H1 (cell line): ENCODE data around the gene ZFYVE21. TPM values are rescaled to one million over a fixed set of nuclear protein-coding genes. Genes with fewer than 3 reads are reported as not detected.

Experiments
- CTCF ChIA-PET: fragments of 300-600 bp; sonication (Branson Sonifier 250); formaldehyde crosslinking; loops from one replicate; lab custom pipeline; 2021; ENCODE audit not compliant: partially characterized antibody; lab: Charles Lee
- POLR2A ChIA-PET: fragments of 300-600 bp; sonication (Branson Sonifier 250); formaldehyde crosslinking; loops from one replicate; lab custom pipeline; 2021; ENCODE audit warnings: inconsistent platforms; ENCODE audit not compliant: partially characterized antibody; lab: Charles Lee
- DNase-seq, 2 experiments: peaks; one replicate each; pipeline versions ENCODE4 v3.0.0 to v3.0.0-alpha.2; 2010 to 2022; ENCODE audit warnings: low spot score in 2 of 2, low read depth in 1 of 2, mixed read lengths in 1 of 2
- FAIRE-seq: peaks from 2 replicates; lab custom pipeline; 2011; peaks lifted over from hg19 to GRCh38; lab: Jason Lieb, UNC
- H2AFZ ChIP-seq: 2 replicates; pipeline ENCODE4 v1.8.1; 2012; ENCODE audit warnings: low read length, inconsistent platforms
- H2AK5ac ChIP-seq: 2 replicates; pipeline ENCODE4 v1.6.1; 2013; ENCODE audit warnings: low read depth, low read length
- H2BK120ac ChIP-seq: replicated peaks from 2 replicates; pipeline ENCODE3; 2013; ENCODE audit warnings: low read depth, low read length, inconsistent platforms
- H2BK12ac ChIP-seq: 2 replicates; pipeline ENCODE4 v1.6.1; 2013; ENCODE audit warnings: low read depth, low read length
- H2BK15ac ChIP-seq: 2 replicates; pipeline ENCODE4 v1.6.1; 2013; ENCODE audit warnings: low read length
- H2BK20ac ChIP-seq: 2 replicates; pipeline ENCODE4 v1.6.1; 2013; ENCODE audit warnings: low read length
- H2BK5ac ChIP-seq: 2 replicates; pipeline ENCODE4 v1.6.1; 2013; ENCODE audit warnings: low read depth, low read length
- H3K14ac ChIP-seq: 2 replicates; pipeline ENCODE4 v1.6.1; 2013; ENCODE audit warnings: inconsistent platforms; ENCODE audit not compliant: insufficient read length
- H3K18ac ChIP-seq: 2 replicates; pipeline ENCODE4 v1.6.1; 2013; ENCODE audit warnings: low read length; ENCODE audit errors: extremely low read depth
- H3K23ac ChIP-seq: 2 replicates; pipeline ENCODE4 v1.6.1; 2013; ENCODE audit warnings: inconsistent platforms; ENCODE audit not compliant: insufficient read length
- H3K23me2 ChIP-seq: 2 replicates; pipeline ENCODE4 v1.6.1; 2013; ENCODE audit warnings: low read depth, low read length
- H3K27ac ChIP-seq: 2 replicates; pipeline ENCODE4 v1.6.1; 2011; ENCODE audit warnings: low read depth, low read length, inconsistent platforms
- H3K27me3 ChIP-seq, 4 experiments: replicated peaks in 1 of 4; 1 replicate in 1 of 4; 2 replicates in 3 of 4; pipeline versions ENCODE4 v1.6.1 to v1.8.1; 2011 to 2013; ENCODE audit warnings: low read length in 3 of 4, mild to moderate bottlenecking in 3 of 4, inconsistent platforms in 2 of 4, mixed read lengths in 2 of 4, moderate library complexity in 1 of 4; ENCODE audit not compliant: control insufficient read depth in 3 of 4, insufficient read depth in 3 of 4; ENCODE audit errors: extremely low read depth in 1 of 4
- H3K36me3 ChIP-seq, 4 experiments: 2 replicates each; pipeline versions ENCODE4 v1.6.1 to v1.8.1; 2011 to 2013; ENCODE audit warnings: mild to moderate bottlenecking in 4 of 4, low read length in 3 of 4, moderate library complexity in 2 of 4, control low read depth in 1 of 4, inconsistent platforms in 1 of 4; ENCODE audit not compliant: insufficient read depth in 4 of 4, control insufficient read depth in 2 of 4
- H3K4ac ChIP-seq: replicated peaks from 2 replicates; pipeline ENCODE3; 2013; ENCODE audit warnings: low read length, low read depth, mixed read lengths, inconsistent platforms; ENCODE audit not compliant: insufficient read length
- H3K4me1 ChIP-seq, 4 experiments: replicated peaks in 1 of 4; 1 replicate in 1 of 4; 2 replicates in 3 of 4; pipeline versions ENCODE4 v1.6.1 to v1.8.1; 2011 to 2013; ENCODE audit warnings: low read length in 3 of 4, inconsistent platforms in 2 of 4, mixed read lengths in 1 of 4; ENCODE audit not compliant: insufficient read depth in 4 of 4, control insufficient read depth in 3 of 4
- H3K4me2 ChIP-seq, 2 experiments: 2 replicates each; pipeline versions ENCODE4 v1.6.1 to v1.8.1; 2011 to 2013; ENCODE audit warnings: low read depth in 2 of 2, low read length in 2 of 2, control low read depth in 1 of 2, inconsistent platforms in 1 of 2, mild to moderate bottlenecking in 1 of 2; ENCODE audit not compliant: insufficient read depth in 1 of 2
- H3K4me3 ChIP-seq, 4 experiments: fragments of 200-600, 300-600 bp in 1 of 4; sonication (generic), shearing (Covaris generic), sonication (Bioruptor Twin) in 1 of 4; 2 replicates each; pipeline versions ENCODE4 v1.5.1 to v1.8.1; 2011 to 2016; ENCODE audit warnings: low read length in 4 of 4, low read depth in 3 of 4, control low read depth in 2 of 4, inconsistent platforms in 2 of 4, mild to moderate bottlenecking in 2 of 4, mixed read lengths in 1 of 4, moderate library complexity in 1 of 4; ENCODE audit not compliant: insufficient read depth in 2 of 4; ENCODE audit errors: extremely low read depth in 1 of 4
- H3K56ac ChIP-seq: replicated peaks from 2 replicates; pipeline ENCODE3; 2013; ENCODE audit warnings: low read depth, mild to moderate bottlenecking, mixed read lengths, low read length, inconsistent platforms; ENCODE audit not compliant: insufficient read length
- H3K79me1 ChIP-seq: 2 replicates; pipeline ENCODE4 v1.6.1; 2013; ENCODE audit warnings: low read depth, low read length, control low read depth
- H3K79me2 ChIP-seq, 2 experiments: 2 replicates each; pipeline versions ENCODE4 v1.6.1 to v1.8.1; 2012 to 2013; ENCODE audit warnings: low read length in 2 of 2, mild to moderate bottlenecking in 2 of 2, inconsistent platforms in 1 of 2; ENCODE audit not compliant: insufficient read depth in 2 of 2, control insufficient read depth in 1 of 2
- H3K9ac ChIP-seq, 4 experiments: replicated peaks in 1 of 4; 1 replicate in 1 of 4; 2 replicates in 3 of 4; pipeline versions ENCODE4 v1.6.1 to v1.8.1; 2011 to 2013; ENCODE audit warnings: low read depth in 3 of 4, low read length in 3 of 4, control low read depth in 2 of 4, mild to moderate bottlenecking in 2 of 4, moderate library complexity in 2 of 4, inconsistent platforms in 1 of 4; ENCODE audit errors: extremely low read depth in 1 of 4
- H3K9me3 ChIP-seq, 2 experiments: 2 replicates each; pipeline versions ENCODE4 v1.6.1 to v1.8.1; 2012 to 2013; ENCODE audit warnings: mild to moderate bottlenecking in 2 of 2, moderate library complexity in 2 of 2, control low read depth in 1 of 2, inconsistent platforms in 1 of 2, low read depth in 1 of 2, low read length in 1 of 2, mixed read lengths in 1 of 2; ENCODE audit not compliant: insufficient read depth in 2 of 2
- H4K20me1 ChIP-seq, 2 experiments: replicated peaks in 1 of 2; 2 replicates each; pipeline versions ENCODE3 to v1.8.1; 2011 to 2013; ENCODE audit warnings: inconsistent platforms in 2 of 2, low read length in 2 of 2, mild to moderate bottlenecking in 1 of 2; ENCODE audit not compliant: insufficient read depth in 2 of 2, control insufficient read depth in 1 of 2
- H4K5ac ChIP-seq: 2 replicates; pipeline ENCODE4 v1.6.1; 2013; ENCODE audit warnings: low read length, low read depth, mixed read lengths, inconsistent platforms; ENCODE audit not compliant: insufficient read length
- H4K8ac ChIP-seq: 2 replicates; pipeline ENCODE4 v1.8.0; 2013; ENCODE audit warnings: mild to moderate bottlenecking, moderate library complexity, low read length, inconsistent platforms; ENCODE audit not compliant: insufficient read depth; ENCODE audit errors: extremely low read depth
- H4K91ac ChIP-seq: replicated peaks from 2 replicates; pipeline ENCODE3; 2013; ENCODE audit warnings: low read length, mixed read lengths, inconsistent platforms; ENCODE audit not compliant: insufficient read length
- EP300 ChIP-seq, 2 experiments: IDR thresholded peaks; 1 replicate in 1 of 2; 2 replicates in 1 of 2; pipeline ENCODE4 v1.6.1; 2011 to 2012; ENCODE audit warnings: low read depth in 2 of 2, low read length in 2 of 2, mild to moderate bottlenecking in 2 of 2, borderline replicate concordance in 1 of 2, inconsistent platforms in 1 of 2, moderate library complexity in 1 of 2
- POLR2A ChIP-seq, 2 experiments: IDR thresholded peaks; 1 replicate in 1 of 2; 2 replicates in 1 of 2; pipeline ENCODE4 v1.6.1; 2011; ENCODE audit warnings: low read depth in 2 of 2, low read length in 2 of 2, mild to moderate bottlenecking in 2 of 2; ENCODE audit errors: control extremely low read depth in 1 of 2
- POLR2AphosphoS5 ChIP-seq: IDR thresholded peaks from 2 replicates; pipeline ENCODE4 v1.6.1; 2011; ENCODE audit warnings: low read depth, low read length
- WGBS, 2 experiments: shearing (Covaris generic) in 1 of 2; methylation state at CpG; one replicate each; pipeline versions ENCODE4 v1.1.6 to v1.1.7; 2013 to 2015; ENCODE audit warnings: low lambda C conversion rate in 2 of 2, mixed read lengths in 2 of 2, inconsistent platforms in 1 of 2, low coverage in 1 of 2, missing lambda C conversion rate in 1 of 2; ENCODE audit not compliant: insufficient replicate concordance in 2 of 2, insufficient coverage in 1 of 2, insufficient read length in 1 of 2; ENCODE audit errors: extremely low coverage in 1 of 2, missing lambda C conversion rate in 1 of 2; 5-methylcytosine and 5-hydroxymethylcytosine counted together
- polyA plus RNA-seq, 7 experiments: library from polyadenylated mRNA; depleted of rRNA in 3 of 7; stranded (reverse) in 5 of 7; unstranded in 2 of 7; fragments of >200 nt in 5 of 7; fragments of 200-250 nt in 2 of 7; gene quantifications; 1 replicate in 5 of 7; 2 replicates in 1 of 7; 4 replicates in 1 of 7; pipeline versions ENCODE4 v1.2.1 to v1.2.3, GENCODE V29; 2011 to 2013; ENCODE audit warnings: missing spikeins in 2 of 7, mixed read lengths in 2 of 7
- total RNA-seq: library from RNA; stranded (reverse); fragmentation: NEBNext Ultra II Directional; extraction: Animal tissue kit (Norgen Biotek cat#: 25700); gene quantifications from 2 replicates; pipeline ENCODE4 v1.2.1, GENCODE V29; 2021

The ZFYVE21 gene
- total and polyA plus RNA-seq, 2 of the 8 experiments (the other 6 are each of a cell fraction or from before 2014, with no cell fraction given): 53.4 to 127 TPM

DNA sequence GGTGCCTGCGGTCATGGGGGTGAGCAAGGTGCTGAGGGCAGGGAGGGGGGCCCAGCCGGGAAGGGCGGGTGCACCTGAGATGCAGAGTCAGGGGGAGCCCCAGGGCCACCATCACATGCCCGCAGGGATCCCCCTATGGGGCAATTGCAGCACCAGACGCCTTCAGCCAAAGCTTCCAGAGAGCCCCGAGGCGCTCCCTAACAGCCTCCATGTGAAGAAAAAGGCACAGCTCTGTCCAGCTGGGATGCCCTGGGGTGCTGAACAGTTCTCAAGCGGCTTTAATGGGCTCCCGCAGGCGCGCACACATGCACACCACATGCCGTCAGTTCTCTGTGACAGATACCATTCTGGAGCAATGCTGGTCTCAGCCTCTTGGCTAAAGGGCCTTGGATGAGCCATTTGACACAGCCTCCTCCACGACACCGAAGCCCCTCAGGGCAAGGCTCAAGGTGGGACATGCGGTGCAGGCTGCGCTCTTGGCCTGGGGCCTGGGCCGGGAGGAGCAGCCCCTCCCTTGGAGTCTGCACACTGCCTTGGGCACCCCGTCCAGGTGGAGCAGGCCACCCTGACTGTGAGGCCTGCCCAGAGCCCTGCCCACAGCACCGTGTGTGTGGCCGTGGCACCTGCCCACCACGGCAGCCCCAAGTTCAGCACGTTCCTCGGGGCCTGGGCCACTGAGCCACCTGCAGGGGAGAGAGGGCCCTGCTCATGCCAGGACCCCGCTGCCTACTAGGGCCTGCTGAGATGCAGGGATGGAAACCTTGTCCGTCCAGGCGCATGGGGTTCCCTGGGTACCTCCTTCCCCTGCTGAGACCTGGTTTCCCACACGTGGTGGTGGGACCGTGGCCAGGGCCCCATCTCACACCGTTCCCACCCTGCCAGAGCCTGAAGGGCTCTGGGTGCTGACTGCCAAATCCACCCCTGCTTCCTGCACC is 8.0 kb upstream of the ZFYVE21 start:
- H3K4me2 ChIP-seq: no peak overlapping the region
- H3K36me3 ChIP-seq: peaks cover 14 to 55% (median 31%) of the 10 kb centered on the region in 4 experiments; a peak in 6 of 8 replicates
- no peak overlapping the region for H2AK5ac ChIP-seq
- H2BK5ac ChIP-seq: no peak overlapping the region
- no peaks in the 10 kb centered on the region for H3K27me3 ChIP-seq
- H3K56ac ChIP-seq: no peak overlapping the region
- no peaks in the 10 kb centered on the region for H3K23me2 ChIP-seq
- peak overlapping the region; percentile 42; the same call in 1 of the 2 replicates for H4K8ac ChIP-seq
- ChIA-PET CTCF (interaction anchor here (1.1 to 2.1 kb wide), 4 partner anchors 12 to 273 kb away, joined by 3 to 9 read pairs (median 3); no protein-coding TSS in a partner anchor), POLR2A (interaction anchor here (0.5 to 6.6 kb wide), 3 partner anchors 8 to 135 kb away, joined by 3 to 74 read pairs (median 11); partner anchors contain the start of genes XRCC3 and ZFYVE21)
- no peak for FAIRE-seq
- no peak overlapping the region for H3K27ac ChIP-seq
- TF ChIP-seq POLR2AphosphoS5 (peak; percentile 14; the same call in 1 of the 2 replicates), EP300 (IDR thresholded peaks at IDR 0.05; ENCODE audit: borderline replicate concordance in 1 of 2, low read depth in 2 of 2, low read length in 2 of 2) (no peak), POLR2A (IDR thresholded peaks at IDR 0.05; ENCODE audit: control extremely low read depth in 1 of 2, low read depth in 2 of 2, low read length in 2 of 2) (peak in 1 of 2 experiments; percentile 10; a peak in 1 of 3 replicates)
- no peak overlapping the region for H2BK20ac ChIP-seq
- H3K4me1 ChIP-seq: peaks cover 0 to 6% (median 3%) of the 10 kb centered on the region in 4 experiments; a peak in 3 of 7 replicates
- H3K79me1 ChIP-seq: peaks cover 5% of the 10 kb centered on the region; the same call in 1 of the 2 replicates
- H2BK15ac ChIP-seq: no peak overlapping the region
- H4K20me1 ChIP-seq: peaks cover 16 to 48% of the 10 kb centered on the region in 2 experiments
- H3K4ac ChIP-seq: no peak overlapping the region
- no peak overlapping the region for H3K9ac ChIP-seq
- H3K9me3 ChIP-seq: no peaks in the 10 kb centered on the region
- H3K4me3 ChIP-seq: no peak overlapping the region
- no peaks in the 10 kb centered on the region; a peak in 1 of 4 replicates for H3K79me2 ChIP-seq
- WGBS, 2 experiments: 91% methylated on average over 14 of the region's 29 CpGs; no CpG with 5 or more reads in 1 of the 2 experiments
- H2BK120ac ChIP-seq: no peak overlapping the region
- H3K14ac ChIP-seq: no peak overlapping the region
- H2AFZ ChIP-seq: no peak overlapping the region
- DNase-seq: no peak
- H4K91ac ChIP-seq: no peak overlapping the region
- H3K18ac ChIP-seq: no peak overlapping the region
- no peak overlapping the region for H2BK12ac ChIP-seq
- no peak overlapping the region for H4K5ac ChIP-seq
- H3K23ac ChIP-seq: no peak overlapping the region
